ENCODE data around the gene ITGB6.

Gene ITGB6

DNA sequence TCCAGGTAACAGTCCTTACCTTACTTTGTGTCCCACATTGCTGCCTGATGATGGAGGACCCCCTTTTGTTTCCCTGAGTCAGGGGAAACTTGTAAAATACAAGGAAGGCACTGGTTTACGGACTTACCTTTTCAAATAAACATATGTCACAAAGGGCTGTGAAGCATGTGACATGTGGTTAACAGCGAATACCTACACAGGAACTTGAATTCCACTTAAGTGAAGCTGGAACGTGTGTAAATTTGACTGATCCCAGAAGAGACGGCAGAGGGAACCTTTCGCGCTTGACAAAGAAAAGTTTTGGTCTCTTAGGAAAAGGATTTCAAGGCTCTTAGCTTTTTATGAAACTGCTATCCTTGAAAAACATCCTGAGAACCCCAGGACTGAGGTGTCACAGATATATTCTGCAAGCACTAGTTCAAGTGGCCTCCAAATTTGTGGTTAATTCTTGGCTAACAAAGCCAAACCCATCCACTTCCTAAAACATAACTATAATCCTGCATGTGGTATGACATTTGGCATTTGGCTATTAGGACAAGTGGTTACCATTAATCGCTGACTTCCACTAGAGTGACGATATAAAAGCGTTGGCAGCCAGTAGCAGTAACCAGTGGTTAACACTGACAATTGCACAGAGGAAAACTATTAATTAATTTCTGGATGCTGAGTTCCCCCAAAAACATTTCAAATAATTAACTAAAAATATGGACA lies 55.6 kb downstream of the ITGB6 start:
- ATAC-seq: no peak
- TF ChIP-seq ZNF70 (CRISPR knock-in tag; IDR thresholded peaks at IDR 0.05): no peak
- no peak for TF ChIP-seq ZNF565 (CRISPR knock-in tag; conservative IDR thresholded peaks at IDR 0.05; ENCODE audit: low read depth)
- TF ChIP-seq PATZ1 (CRISPR knock-in tag; IDR thresholded peaks at IDR 0.05; ENCODE audit: borderline replicate concordance): no peak
- no peak for TF ChIP-seq ZFP30 (CRISPR knock-in tag; IDR thresholded peaks at IDR 0.05)
- TF ChIP-seq OSR1 (CRISPR knock-in tag; IDR thresholded peaks at IDR 0.05): no peak
- no peak for TF ChIP-seq ZC3H10 (CRISPR knock-in tag; IDR thresholded peaks at IDR 0.05)
- TF ChIP-seq, protein P1, sequence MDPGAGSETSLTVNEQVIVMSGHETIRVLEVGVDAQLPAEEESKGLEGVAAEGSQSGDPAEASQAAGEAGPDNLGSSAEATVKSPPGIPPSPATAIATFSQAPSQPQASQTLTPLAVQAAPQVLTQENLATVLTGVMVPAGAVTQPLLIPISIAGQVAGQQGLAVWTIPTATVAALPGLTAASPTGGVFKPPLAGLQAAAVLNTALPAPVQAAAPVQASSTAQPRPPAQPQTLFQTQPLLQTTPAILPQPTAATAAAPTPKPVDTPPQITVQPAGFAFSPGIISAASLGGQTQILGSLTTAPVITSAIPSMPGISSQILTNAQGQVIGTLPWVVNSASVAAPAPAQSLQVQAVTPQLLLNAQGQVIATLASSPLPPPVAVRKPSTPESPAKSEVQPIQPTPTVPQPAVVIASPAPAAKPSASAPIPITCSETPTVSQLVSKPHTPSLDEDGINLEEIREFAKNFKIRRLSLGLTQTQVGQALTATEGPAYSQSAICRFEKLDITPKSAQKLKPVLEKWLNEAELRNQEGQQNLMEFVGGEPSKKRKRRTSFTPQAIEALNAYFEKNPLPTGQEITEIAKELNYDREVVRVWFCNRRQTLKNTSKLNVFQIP (CRISPR knock-in tag; IDR thresholded peaks at IDR 0.05; ENCODE audit: borderline replicate concordance, low read depth): no peak
- no peak for TF ChIP-seq PPARA (CRISPR knock-in tag; IDR thresholded peaks at IDR 0.05; ENCODE audit: borderline replicate concordance)
- TF ChIP-seq ZNF8 (CRISPR knock-in tag; IDR thresholded peaks at IDR 0.05): no peak
- no peak for TF ChIP-seq CREB5 (CRISPR knock-in tag; IDR thresholded peaks at IDR 0.05; ENCODE audit: low read depth)
- TF ChIP-seq CSDC2 (CRISPR knock-in tag; IDR thresholded peaks at IDR 0.05): no peak
- TF ChIP-seq ESRRG (CRISPR knock-in tag; IDR thresholded peaks at IDR 0.05): no peak
- no peak for TF ChIP-seq ISL1 (CRISPR knock-in tag; IDR thresholded peaks at IDR 0.05)
- no peak for TF ChIP-seq SNAI2 (CRISPR knock-in tag; IDR thresholded peaks at IDR 0.05)
- TF ChIP-seq, protein P2, sequence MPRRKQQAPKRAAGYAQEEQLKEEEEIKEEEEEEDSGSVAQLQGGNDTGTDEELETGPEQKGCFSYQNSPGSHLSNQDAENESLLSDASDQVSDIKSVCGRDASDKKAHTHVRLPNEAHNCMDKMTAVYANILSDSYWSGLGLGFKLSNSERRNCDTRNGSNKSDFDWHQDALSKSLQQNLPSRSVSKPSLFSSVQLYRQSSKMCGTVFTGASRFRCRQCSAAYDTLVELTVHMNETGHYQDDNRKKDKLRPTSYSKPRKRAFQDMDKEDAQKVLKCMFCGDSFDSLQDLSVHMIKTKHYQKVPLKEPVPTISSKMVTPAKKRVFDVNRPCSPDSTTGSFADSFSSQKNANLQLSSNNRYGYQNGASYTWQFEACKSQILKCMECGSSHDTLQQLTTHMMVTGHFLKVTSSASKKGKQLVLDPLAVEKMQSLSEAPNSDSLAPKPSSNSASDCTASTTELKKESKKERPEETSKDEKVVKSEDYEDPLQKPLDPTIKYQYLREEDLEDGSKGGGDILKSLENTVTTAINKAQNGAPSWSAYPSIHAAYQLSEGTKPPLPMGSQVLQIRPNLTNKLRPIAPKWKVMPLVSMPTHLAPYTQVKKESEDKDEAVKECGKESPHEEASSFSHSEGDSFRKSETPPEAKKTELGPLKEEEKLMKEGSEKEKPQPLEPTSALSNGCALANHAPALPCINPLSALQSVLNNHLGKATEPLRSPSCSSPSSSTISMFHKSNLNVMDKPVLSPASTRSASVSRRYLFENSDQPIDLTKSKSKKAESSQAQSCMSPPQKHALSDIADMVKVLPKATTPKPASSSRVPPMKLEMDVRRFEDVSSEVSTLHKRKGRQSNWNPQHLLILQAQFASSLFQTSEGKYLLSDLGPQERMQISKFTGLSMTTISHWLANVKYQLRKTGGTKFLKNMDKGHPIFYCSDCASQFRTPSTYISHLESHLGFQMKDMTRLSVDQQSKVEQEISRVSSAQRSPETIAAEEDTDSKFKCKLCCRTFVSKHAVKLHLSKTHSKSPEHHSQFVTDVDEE (CRISPR knock-in tag; IDR thresholded peaks at IDR 0.05): no peak
- TF ChIP-seq RARB (CRISPR knock-in tag; IDR thresholded peaks at IDR 0.05): no peak
- no peak for TF ChIP-seq TCF4 (CRISPR knock-in tag; IDR thresholded peaks at IDR 0.05; ENCODE audit: borderline replicate concordance)
- no peak for TF ChIP-seq GLIS3 (CRISPR knock-in tag; IDR thresholded peaks at IDR 0.05)
- no peak for TF ChIP-seq TOX (CRISPR knock-in tag; IDR thresholded peaks at IDR 0.05; ENCODE audit: borderline replicate concordance)

- TF ChIP-seq TCF4 (CRISPR knock-in tag; IDR thresholded peaks at IDR 0.05; ENCODE audit: borderline replicate concordance) (no peak), CSDC2 (CRISPR knock-in tag; IDR thresholded peaks at IDR 0.05) (no peak), ZNF8 (CRISPR knock-in tag; IDR thresholded peaks at IDR 0.05) (no peak), ZNF70 (CRISPR knock-in tag; IDR thresholded peaks at IDR 0.05) (no peak), SNAI2 (CRISPR knock-in tag; IDR thresholded peaks at IDR 0.05) (no peak), CREB5 (CRISPR knock-in tag; IDR thresholded peaks at IDR 0.05; ENCODE audit: low read depth) (no peak), ARNTL (CRISPR knock-in tag; IDR thresholded peaks at IDR 0.05; ENCODE audit: borderline replicate concordance, low read depth) (no peak)
- TF ChIP-seq, protein P3, sequence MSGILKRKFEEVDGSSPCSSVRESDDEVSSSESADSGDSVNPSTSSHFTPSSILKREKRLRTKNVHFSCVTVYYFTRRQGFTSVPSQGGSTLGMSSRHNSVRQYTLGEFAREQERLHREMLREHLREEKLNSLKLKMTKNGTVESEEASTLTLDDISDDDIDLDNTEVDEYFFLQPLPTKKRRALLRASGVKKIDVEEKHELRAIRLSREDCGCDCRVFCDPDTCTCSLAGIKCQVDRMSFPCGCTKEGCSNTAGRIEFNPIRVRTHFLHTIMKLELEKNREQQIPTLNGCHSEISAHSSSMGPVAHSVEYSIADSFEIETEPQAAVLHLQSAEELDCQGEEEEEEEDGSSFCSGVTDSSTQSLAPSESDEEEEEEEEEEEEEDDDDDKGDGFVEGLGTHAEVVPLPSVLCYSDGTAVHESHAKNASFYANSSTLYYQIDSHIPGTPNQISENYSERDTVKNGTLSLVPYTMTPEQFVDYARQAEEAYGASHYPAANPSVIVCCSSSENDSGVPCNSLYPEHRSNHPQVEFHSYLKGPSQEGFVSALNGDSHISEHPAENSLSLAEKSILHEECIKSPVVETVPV (CRISPR knock-in tag; IDR thresholded peaks at IDR 0.05): no peak
- ATAC-seq: no peak
These were observed 57.6 kb downstream of the ITGB6 start for GRCh38 chr2:160142472-160142871.
